CD4-positive, alpha-beta T cell treated with Interleukin-15 for 1 hour (primary cell): Measurements from ENCODE around the gene AGPAT3.

Source experiments
- DNase-seq: peaks from one replicate; pipeline ENCODE4 v3.0.0-alpha.2; 2020

AGPAT3 gene

GRCh38 chr21:43939443-43940328 lies 74.7 kb downstream of the AGPAT3 start:
- DNase-seq = no peak

- DNase-seq = no peak
Observed at GRCh38 chr21:43940329-43941050, 75.5 kb downstream of the AGPAT3 start.

- no peak for DNase-seq
Observed at GRCh38 chr21:43942201-43942600, 77.2 kb downstream of the AGPAT3 start.

- DNase-seq = no peak
Observed at GRCh38 chr21:43942621-43943020, 77.6 kb downstream of the AGPAT3 start.

- no peak for DNase-seq
Observed at GRCh38 chr21:43943512-43944077, 78.6 kb downstream of the AGPAT3 start.

- DNase-seq = no peak
Observed at GRCh38 chr21:43944078-43944633, 79.1 kb downstream of the AGPAT3 start.

- no peak for DNase-seq
Observed at GRCh38 chr21:43944757-43945156, 79.7 kb downstream of the AGPAT3 start.

- DNase-seq = no peak
Observed at GRCh38 chr21:43948740-43949498, 83.9 kb downstream of the AGPAT3 start.

- no peak for DNase-seq
Observed at GRCh38 chr21:43949499-43950208, 84.6 kb downstream of the AGPAT3 start.

- DNase-seq = no peak
Observed at GRCh38 chr21:43950481-43950880, 85.5 kb downstream of the AGPAT3 start.

GRCh38 chr21:43950936-43951335 lies 85.9 kb downstream of the AGPAT3 start:
- DNase-seq = no peak

- no peak for DNase-seq
Observed at GRCh38 chr21:43951911-43952703, 87.1 kb downstream of the AGPAT3 start.

- no peak for DNase-seq
Observed at GRCh38 chr21:43953021-43953420, 88.0 kb downstream of the AGPAT3 start.

- DNase-seq = no peak
Observed at GRCh38 chr21:43954042-43954441, 89.0 kb downstream of the AGPAT3 start.

GRCh38 chr21:43954896-43955295 lies 89.9 kb downstream of the AGPAT3 start:
- DNase-seq = no peak

GRCh38 chr21:43956019-43956669 lies 91.1 kb downstream of the AGPAT3 start:
- DNase-seq = no peak

- no peak for DNase-seq
Observed at GRCh38 chr21:43956670-43957035, 91.6 kb downstream of the AGPAT3 start.

GRCh38 chr21:43957128-43957571 lies 92.1 kb downstream of the AGPAT3 start:
- DNase-seq = no peak

GRCh38 chr21:43957611-43958362 lies 92.8 kb downstream of the AGPAT3 start:
- no peak for DNase-seq
